Effector memory CD4-positive, alpha-beta T cell (primary cell): Measurements from ENCODE around the gene CCL4.

Experiments
- DNase-seq, 3 donors: peaks; one replicate each; pipeline ENCODE4 v3.0.0-alpha.2; 2020
- H3K27ac ChIP-seq: 2 replicates; pipeline ENCODE4 v1.7.0; 2013; ENCODE audit warnings: mild to moderate bottlenecking, low read length, moderate library complexity; ENCODE audit not compliant: insufficient read depth, poor library complexity, severe bottlenecking
- H3K27me3 ChIP-seq: replicated peaks from 2 replicates; pipeline ENCODE4 v1.7.0; 2013; ENCODE audit warnings: mild to moderate bottlenecking, low read length; ENCODE audit not compliant: insufficient read depth, control insufficient read depth, poor library complexity, severe bottlenecking
- H3K36me3 ChIP-seq: 2 replicates; pipeline ENCODE4 v1.7.0; 2013; ENCODE audit warnings: mild to moderate bottlenecking, low read length, moderate library complexity; ENCODE audit not compliant: control insufficient read depth, insufficient read depth
- H3K4me1 ChIP-seq: 2 replicates; pipeline ENCODE4 v1.7.0; 2013; ENCODE audit warnings: low read length, mild to moderate bottlenecking; ENCODE audit not compliant: control insufficient read depth, insufficient read depth, poor library complexity, severe bottlenecking
- H3K4me3 ChIP-seq: 2 replicates; pipeline ENCODE4 v1.7.0; 2013; ENCODE audit warnings: low read length, low read depth, mild to moderate bottlenecking; ENCODE audit not compliant: insufficient read depth, poor library complexity, severe bottlenecking
- H3K9me3 ChIP-seq: 2 replicates; pipeline ENCODE4 v1.7.0; 2013; ENCODE audit warnings: mild to moderate bottlenecking, low read length, moderate library complexity; ENCODE audit not compliant: control insufficient read depth

CCL4 gene

DNA sequence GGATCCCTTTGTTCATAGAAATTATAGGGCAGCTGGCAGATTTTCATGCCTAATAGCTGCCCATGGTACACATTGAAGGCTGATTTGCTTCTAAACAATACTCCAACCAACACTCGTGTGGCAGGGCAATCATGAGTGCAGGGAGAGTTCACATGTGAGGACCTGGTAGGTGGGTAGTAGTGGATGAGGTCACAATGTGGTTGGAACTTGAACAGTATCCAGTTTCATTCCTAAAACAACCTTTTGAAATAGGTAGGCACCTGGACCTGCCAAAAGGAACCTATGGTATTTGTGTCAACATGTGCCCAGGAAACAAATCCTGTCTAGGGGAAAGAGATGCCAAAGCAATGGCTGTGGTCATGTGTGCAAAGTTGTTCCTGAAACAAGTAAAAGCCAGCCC lies 32.8 kb downstream of the CCL4 start:
- Histone ChIP-seq H3K36me3 (no peaks in the 10 kb centered on the region), H3K4me1 (no peaks in the 10 kb centered on the region), H3K27me3 (peaks cover 2% of the 10 kb centered on the region), H3K4me3 (no peak overlapping the region), H3K27ac (no peak overlapping the region), H3K9me3 (no peaks in the 10 kb centered on the region)
- DNase-seq = no peak

DNA sequence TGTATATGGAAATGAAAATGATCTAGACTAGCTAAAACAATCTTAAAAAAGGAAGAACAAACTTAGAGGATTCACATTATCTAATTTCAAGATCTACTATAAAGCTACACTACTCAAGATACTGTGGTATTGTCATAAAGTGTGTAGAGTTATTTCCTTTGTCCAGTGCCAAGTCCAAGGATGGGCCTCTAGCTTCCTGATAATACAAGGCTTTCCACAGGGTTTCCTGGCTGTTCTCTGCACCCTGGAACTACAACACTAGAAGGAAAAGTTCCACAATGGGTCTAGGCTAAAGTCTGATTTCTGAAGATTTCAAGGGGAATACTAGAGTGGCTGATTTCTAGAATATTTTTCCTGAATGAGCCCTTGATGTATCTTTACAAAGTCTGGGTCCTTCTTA lies 38.6 kb downstream of the CCL4 start:
- H3K36me3 ChIP-seq = no peaks in the 10 kb centered on the region
- no peaks in the 10 kb centered on the region for H3K9me3 ChIP-seq
- no peaks in the 10 kb centered on the region for H3K4me1 ChIP-seq
- no peak for DNase-seq
- no peak overlapping the region for H3K4me3 ChIP-seq
- H3K27ac ChIP-seq = no peak overlapping the region
- H3K27me3 ChIP-seq = no peaks in the 10 kb centered on the region

DNA sequence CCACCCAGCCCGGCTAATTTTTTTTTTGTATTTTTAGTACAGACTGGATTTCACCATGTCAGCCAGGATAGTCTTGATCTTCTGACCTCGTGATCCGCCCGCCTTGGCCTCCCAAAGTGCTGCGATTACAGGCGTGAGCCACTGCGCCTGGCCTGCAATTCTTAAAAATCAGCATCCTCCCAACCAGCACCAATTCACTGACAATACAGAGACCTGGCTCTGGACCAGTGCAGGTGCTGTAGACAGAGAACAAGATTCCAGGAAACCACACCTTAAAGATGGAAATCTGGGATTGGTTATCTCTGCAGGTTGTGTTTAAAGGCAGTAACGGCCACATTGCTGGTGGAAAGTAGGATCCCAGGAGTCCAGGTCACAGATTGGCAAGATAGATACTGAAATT lies 39.2 kb downstream of the CCL4 start:
- Histone ChIP-seq H3K9me3 (no peaks in the 10 kb centered on the region), H3K27ac (no peak overlapping the region), H3K4me1 (no peaks in the 10 kb centered on the region), H3K4me3 (no peak overlapping the region), H3K27me3 (no peaks in the 10 kb centered on the region), H3K36me3 (no peaks in the 10 kb centered on the region)
- DNase-seq = no peak

DNA sequence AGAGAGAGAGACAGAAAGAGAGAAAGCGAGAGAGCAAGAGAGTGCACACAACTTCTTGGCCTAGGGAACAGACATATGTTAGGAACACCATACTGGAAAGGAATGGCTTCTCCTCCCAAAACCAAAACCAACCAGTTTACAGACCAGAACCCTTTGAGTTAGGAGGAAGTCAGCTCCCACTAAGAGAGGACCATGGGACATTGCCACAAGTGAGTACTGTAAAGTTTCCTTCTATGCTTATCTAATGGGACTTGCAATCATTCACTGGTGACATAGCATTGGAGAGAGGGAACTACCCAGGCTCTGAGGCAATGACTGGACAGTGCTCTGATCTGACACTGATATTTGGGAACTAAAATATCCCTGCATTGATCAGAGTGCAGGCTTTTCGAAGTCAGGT lies 40.4 kb downstream of the CCL4 start:
- DNase-seq = no peak
- Histone ChIP-seq H3K9me3 (no peaks in the 10 kb centered on the region), H3K36me3 (no peaks in the 10 kb centered on the region), H3K4me3 (no peak overlapping the region), H3K27ac (no peak overlapping the region), H3K27me3 (no peaks in the 10 kb centered on the region), H3K4me1 (no peaks in the 10 kb centered on the region)

DNA sequence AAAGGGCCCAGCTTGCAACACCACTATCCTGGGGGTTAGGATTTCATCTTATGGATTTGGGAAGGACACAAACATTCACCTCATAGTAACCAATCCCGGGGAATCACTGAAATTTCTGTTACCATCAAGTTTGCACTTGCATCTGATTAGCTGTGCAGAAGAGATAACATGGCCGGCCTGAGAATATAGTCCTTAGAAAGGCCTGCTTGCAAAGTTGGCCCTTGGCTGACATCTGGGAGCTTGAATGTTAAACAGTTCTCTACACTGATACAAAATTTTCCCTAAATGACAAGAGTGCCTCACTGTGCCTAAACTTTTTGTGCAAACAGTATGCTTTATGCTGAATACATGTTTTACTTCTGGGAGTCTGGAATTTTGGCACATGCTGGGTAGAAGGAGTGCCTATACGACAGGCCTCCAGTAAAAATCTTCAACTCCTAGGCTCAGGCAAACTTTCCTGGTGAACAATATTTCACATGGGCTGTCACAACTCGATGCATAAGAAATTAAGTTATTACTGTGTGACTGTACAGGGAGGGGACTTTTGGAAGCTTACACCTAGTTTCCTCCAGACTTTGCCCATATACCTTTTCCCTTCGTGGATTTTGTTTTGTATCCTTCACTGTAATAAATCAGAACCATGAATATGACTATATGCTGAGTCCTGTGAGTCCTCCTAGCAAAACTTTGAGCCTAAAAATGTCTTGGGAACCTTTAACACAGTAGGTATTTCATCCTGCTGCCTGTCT lies 41.5 kb downstream of the CCL4 start:
- no peak overlapping the region for H3K4me3 ChIP-seq
- no peaks in the 10 kb centered on the region for H3K9me3 ChIP-seq
- no peaks in the 10 kb centered on the region for H3K36me3 ChIP-seq
- H3K4me1 ChIP-seq = no peaks in the 10 kb centered on the region
- DNase-seq = no peak
- no peaks in the 10 kb centered on the region for H3K27me3 ChIP-seq
- H3K27ac ChIP-seq = no peak overlapping the region

DNA sequence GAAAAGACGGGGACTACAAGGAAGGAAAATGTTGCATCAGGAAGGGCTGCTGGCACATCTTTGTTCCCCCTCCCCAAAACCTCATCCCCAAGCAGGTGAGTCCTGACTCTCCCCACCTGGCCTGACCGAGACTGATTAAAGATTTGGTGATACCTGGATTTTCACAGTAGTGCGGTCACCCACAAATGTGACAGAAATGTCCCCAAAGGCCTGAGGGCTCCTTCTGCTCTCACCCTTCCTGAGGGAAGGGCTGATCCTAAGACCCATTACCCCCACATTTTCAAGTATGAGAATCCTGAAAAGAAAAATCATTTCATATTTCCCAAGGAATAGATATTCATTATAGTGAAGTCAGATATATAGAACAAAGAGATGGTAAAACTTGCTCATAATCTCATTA lies 44.0 kb downstream of the CCL4 start:
- no peaks in the 10 kb centered on the region for H3K4me1 ChIP-seq
- H3K27me3 ChIP-seq = no peaks in the 10 kb centered on the region
- no peaks in the 10 kb centered on the region for H3K9me3 ChIP-seq
- no peak for DNase-seq
- H3K4me3 ChIP-seq = no peak overlapping the region
- H3K36me3 ChIP-seq = no peaks in the 10 kb centered on the region
- no peak overlapping the region for H3K27ac ChIP-seq

DNA sequence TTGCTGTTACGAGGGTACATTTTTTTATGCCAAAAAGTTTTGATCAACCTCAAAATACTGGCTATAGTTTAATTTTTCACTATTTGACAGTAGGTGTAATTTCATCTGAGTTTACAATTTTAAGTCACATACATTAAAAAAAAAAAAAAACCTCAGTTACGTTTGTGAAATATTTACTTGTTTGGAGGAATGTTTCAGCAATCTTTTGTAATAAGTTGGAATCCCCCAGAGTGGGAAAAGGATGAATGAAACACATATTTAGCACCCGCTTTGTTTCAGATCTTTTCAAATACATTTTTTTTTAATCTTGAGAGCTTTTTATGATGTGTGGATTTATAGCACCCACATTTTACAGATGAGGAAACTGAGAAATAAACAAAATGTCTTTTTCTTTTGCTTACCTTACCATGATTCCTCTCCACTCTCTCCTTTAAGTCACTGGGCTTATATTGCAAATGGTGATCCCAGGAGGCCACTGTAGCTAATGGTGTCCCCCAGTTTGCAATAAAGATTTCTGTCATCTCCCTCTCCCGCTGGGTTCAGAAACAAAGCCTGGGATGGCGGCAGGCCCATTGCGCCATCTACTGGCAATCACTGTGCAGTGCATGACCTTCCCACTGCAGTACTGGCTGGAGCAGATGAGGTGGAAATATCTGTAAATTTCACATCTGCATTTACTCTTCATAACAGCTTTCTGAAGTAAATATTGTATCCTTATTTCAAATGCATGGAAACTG lies 45.1 kb downstream of the CCL4 start:
- Histone ChIP-seq H3K36me3 (no peaks in the 10 kb centered on the region), H3K4me3 (no peak overlapping the region), H3K27ac (no peak overlapping the region), H3K4me1 (no peaks in the 10 kb centered on the region), H3K27me3 (no peaks in the 10 kb centered on the region), H3K9me3 (no peaks in the 10 kb centered on the region)
- peak; percentile 18 to 47 (median 25) for DNase-seq

DNA sequence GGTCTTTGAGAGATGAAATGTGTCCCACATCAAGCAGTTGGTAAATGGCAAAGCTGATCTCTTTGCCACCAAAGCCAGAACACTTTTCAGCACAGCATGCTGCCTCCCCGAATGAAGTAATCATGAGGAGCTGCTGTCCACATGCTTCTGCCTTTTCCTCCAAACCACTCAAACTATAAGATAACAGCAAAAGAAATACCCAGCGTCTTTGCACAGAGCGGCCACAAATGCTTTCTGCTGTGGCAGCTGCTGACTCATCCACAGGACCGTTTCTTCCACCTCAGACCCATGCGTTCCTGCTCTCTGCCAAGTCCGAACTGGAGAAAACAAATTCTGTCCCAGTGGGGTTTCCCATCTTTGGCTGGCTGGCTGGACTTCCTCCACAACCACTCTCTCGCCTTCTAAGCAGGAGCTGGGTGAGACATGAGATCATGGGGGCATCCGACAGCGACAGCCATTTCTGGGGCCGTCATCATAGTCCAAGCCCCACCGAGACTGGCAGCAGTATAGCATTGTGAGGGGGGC lies 45.7 kb downstream of the CCL4 start:
- Histone ChIP-seq H3K27me3 (no peaks in the 10 kb centered on the region), H3K36me3 (no peaks in the 10 kb centered on the region), H3K4me3 (no peak overlapping the region), H3K27ac (no peak overlapping the region), H3K4me1 (no peaks in the 10 kb centered on the region), H3K9me3 (no peaks in the 10 kb centered on the region)
- DNase-seq = no peak

DNA sequence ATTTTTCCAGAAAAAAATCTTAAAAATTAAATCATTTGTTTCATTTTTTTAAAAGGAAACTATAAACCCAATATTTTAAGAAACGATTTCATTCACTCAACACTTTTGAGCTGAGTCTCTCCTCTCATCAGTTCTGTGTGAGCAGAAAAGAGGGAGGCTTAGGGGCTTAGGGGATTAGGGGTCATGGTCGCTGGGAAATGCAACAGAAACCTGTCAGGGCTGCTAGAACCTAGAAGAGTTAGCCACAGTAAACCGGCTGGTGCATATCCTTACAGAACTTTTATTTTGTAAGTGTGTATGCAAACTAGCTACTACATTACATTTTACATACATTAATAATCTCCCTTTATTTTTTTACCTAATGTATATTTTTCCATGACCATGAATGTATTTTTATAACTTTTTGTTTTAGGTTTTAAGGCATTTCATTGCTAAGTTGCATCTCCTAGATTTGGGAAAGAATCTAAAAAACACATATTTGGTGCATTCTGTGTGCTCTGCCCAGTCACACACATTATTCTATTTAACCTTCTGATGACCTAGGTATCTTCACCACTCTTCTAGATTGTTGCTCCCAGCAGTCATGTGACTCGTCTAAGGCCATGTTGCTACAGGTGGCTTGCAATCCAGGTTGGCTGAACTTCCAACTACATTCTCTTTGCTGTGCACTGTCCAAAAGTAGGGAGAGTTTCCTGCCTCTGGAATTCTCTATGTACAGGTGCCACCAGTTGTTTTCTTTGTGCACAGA lies 48.4 kb downstream of the CCL4 start:
- Histone ChIP-seq H3K27ac (no peak overlapping the region), H3K36me3 (no peaks in the 10 kb centered on the region), H3K9me3 (no peaks in the 10 kb centered on the region), H3K4me3 (no peak overlapping the region), H3K4me1 (no peaks in the 10 kb centered on the region), H3K27me3 (no peaks in the 10 kb centered on the region)
- DNase-seq = no peak
